HG02943 (cell line): ENCODE measurements around the gene RHOB.
"Not testable (repeated sequence)": the region's sequence is repeated elsewhere in the genome, so short reads cannot be mapped to it uniquely, and the experiment has no call there.

Source experiments
- ATAC-seq: cut with Tn5 transposase; IDR thresholded peaks from one replicate; pipeline ENCODE4 v1.9.1; 2021; ENCODE audit warnings: mild to moderate bottlenecking, low read depth, moderate library complexity; ENCODE audit not compliant: unreplicated experiment

The RHOB gene

DNA sequence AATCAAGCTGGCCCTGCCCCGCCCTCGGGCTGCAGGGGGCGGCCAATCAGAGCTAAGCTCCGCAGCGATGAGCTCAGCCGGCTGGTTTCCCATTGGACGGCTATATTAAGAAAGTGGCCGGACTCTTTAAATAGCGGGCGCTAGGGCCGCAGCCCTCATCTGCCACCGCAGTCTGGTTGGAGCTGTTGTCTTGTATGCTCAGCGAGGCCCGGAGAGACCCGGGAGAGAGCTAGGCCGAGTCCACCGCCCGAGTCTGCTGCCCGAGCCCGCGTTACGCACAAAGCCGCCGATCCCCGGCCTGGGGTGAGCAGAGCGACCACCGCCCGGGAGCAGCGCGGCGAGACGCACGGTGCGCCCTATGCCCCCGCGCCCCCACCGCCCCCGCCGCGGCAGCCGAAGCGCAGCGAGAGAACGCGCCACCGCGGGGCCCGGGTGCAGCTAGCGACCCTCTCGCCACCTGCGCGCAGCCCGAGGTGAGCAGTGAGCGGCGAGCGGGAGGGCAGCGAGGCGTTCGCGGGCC is at the start of gene RHOB:
Gene RHOB, plus strand, starts transcription at position 158 of the 520 bp plus-strand sequence. CDS start 392 bp downstream, outside the sequence.
- ATAC-seq = peak; percentile 93

DNA sequence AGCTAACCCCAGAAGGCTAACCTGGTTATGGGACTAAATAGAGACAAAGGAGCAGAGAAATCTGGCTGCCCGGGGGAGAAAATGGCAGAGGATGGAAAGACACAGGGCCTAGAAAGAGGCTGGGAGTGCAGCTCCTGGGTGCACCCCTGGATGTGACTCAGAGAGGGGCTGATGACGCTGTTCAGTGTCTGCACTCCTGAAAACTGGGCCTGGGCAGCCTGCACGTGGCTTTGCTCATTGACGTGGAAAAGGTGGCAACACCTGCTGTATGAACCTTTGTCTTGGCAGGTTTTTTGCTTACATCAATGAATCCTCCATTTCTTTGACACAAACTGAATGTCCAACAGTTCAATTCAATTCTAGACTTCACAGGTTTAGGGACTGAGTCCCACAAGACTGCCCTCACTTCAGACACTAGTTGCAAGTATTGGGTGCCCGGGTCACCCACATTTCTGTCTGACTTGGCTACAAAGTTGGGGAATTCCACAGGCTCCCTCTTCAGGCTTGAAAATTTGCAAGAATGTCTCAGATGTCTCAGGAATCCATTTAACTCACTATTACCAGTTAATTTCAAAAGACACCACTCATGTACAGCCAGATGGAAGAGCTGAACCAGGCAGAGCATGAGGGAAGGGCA is 48.9 kb upstream of the RHOB start:
- ATAC-seq = no peak

DNA sequence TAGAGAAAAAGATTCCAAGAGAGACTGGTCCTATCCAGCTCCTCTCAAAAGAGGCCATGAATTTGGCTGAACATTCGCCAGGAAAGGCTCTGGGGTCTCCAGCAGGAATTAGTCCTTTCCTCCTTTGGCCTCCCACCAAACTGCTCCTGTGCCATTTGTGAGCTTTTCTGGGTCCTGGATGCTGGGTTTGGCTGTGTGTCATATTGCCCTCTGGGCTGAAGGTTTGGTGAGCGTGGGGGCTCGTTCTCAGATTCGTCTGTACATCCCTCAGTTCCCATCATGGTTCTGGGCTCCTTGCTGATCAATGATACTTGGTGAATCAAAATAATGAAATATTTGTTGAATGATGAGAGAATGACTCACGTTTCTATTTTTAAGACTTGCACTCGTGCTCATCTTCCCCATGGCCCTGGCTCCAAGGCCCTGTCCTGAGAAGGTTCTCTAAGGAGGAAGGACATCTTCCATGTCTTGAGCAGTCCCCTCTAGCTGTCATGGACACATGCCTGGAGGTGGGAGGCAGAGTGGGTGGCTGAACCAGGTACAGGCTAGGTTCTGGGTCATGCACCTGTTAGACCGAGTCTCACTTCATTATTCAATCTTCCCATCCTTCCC is 47.8 kb upstream of the RHOB start:
- ATAC-seq = no peak

DNA sequence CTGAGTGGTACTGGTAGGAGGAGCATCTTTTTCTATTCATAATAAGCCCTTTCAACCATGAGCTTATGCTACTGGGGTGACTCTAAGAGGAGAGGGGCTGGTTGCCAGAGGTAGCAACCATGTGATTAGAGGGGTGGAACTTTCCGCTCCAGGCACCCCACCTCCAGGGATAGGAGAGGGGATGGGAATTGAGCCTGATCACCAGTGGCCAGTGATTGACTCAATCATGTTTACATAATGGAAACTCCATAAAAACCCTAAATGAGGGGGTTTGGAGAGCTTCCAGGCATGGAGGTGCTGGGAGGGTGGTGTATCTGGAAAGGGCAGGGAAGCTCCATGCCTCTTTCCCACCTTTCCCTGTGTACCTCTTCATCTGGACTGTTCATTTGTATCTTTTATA is 46.6 kb upstream of the RHOB start:
- no peak for ATAC-seq

DNA sequence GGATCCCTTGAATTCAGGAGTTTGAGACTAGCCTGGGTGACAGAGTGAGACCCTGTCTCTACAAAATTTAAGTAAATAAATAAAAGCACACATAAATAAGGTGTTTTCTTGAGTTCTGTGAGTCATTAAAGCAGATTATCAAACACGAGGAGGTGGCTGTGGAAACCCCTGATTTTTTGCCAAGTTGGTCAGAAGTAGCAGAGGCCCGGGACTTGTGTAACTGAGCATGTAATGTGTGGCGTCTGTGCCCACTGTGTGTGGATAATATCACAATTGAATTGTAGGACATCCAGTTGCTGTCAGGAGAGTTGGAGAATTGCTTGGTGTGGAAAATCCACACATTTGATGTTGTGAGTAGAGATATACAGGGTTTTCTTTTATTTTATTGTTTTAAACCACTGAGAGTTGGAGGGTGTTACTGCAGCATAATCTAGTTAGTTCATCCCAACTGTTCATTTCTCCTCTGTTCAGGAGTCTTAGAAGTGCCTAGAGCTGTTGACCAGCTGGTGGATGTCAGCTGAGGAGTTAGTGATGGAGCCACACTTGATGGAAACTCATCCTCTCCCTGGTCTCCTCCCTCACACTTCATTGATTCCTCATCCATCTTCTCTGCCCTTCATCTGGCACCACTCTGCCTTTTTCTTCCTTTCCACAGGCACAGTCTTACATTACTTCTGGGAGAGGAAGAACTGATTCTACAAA is 45.9 kb upstream of the RHOB start:
- no peak for ATAC-seq

DNA sequence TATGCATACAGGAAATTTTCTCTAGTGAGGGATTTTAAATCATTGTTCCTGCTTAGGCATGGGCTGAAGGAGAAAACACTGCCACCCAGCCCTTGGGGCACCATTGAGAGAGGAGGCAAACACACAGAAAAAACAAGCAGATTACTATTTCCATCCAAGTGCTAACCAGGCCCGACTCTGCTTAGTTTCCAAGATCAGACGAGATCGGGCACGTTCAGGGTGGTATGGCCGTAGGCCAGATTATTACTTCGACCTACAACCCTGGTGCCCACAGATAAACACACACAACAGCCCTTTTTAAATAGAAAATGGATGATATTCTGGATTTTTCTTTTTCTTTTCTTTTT is 45.4 kb upstream of the RHOB start:
- no peak for ATAC-seq

DNA sequence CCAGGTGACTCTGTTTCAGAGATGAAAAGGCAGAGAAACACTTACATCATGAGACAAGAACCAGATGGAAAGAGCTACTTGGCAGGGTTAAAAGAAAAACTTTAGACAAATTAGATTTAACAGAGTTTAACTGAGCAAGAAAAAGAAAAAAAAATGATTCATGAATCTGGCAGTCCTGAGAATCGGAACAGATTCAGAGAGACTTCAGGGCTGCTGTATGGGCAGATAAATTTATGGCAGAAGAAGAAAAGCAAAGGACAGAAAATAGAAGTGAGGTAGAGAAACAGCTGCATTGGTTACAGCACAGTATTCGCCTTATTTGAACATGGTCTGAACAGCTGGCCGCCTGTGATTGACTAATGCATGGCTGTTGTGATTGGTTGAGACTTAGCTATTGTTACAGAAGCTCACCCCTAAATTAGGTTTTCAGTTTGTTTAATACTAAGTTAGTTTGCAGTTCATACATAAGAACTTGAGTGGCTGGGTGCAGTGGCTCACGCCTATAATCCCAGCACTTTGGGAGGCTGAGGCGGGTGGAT is 43.0 kb upstream of the RHOB start:
- no peak for ATAC-seq

DNA sequence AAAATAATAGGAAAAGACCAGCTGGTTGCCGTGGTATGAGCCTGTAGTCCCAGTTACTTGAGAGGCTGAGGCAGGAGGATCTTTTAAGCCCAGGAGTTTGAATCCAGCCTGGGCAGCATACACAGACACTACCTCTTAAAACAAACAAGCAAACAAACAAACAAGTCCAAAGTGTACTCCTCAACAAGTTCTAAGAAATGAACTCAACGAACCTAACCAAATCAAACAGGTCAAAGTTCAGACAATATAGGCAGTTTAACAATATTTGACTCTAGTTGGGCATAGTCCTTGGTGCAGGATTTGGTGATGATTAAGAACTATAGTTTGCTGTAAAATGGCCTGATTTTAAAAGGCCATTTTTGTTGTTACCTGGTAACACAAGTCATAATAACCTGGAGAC is 41.9 kb upstream of the RHOB start:
- no peak for ATAC-seq

DNA sequence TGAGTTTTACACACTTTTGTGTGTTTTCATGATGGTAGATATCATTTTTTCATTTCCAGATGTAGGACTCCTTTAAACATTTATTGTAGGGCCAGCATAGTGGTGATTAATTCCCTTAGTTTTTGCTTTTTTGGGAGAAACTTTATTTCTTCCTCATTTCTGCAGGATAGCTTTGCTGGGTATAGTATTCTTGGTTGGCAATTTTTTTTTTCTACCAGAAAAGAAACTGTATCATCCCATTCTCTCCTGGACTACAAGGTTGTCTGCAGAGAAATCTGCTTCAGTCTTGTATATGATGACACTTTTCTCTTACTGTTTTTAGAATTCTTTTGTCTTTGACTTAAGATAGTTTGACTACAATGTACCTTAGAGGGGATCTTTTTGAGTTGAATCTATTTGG is 37.8 kb upstream of the RHOB start:
- ATAC-seq = no peak

DNA sequence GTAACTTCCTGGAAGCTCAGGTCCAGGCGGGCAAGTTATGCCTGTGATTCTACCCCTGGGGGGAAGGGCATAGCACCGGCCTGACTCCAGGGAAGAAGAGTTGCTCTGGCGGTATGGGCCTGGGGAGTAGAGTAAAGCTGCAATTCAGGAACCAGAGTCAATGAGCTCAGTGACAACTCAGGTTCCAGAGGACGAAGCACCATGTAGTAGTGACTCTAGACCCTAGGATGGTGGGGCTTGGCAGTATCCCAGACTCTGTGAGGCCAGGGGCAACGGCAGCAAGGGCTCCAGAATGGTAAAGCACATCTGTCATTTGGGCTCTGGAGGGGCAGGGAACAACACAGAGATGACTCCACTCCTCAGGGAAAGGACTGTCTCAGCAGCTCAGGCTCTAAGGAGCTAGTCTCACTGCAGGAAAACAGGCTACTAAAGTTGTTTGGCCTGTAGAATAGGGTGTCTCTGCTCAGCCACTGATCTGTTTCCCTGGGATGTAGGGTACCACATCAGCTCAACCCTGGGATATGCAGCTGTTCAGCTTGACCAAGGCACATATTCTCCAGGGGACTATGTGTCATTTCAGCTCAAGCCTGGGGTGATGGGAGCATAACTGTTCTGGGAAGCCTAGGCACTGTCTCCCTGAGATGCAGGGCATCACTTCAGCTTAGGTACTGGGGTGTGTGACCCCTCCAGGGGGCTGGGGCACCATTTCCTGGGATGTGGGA is 36.2 kb upstream of the RHOB start:
- no peak for ATAC-seq

DNA sequence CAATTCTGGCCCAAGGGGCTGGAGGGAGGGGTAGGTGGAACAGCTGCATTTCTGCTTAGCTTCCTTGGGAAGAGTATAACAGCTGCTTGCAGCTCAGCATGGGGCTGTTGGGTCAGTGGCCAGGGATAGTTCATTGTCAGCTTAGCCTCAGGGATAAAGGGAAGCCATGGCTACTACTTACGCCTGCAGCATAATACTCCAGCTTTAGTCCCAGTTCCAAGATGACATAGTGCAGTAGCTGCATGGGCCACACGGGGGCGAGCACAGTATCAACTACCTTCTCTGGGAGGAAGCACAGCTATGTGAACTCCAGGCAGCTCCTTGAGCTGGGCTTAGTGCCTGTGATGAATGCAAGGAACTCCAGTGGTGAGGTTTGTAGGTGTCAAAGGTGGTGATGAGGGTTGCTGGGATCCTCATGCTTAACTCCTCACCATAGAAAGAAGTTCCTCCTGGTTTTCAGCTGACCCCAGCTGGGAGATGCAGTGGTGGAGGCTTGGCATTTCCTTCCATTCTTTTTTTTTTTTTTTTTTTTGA is 35.4 kb upstream of the RHOB start:
- ATAC-seq = peak; percentile 97

DNA sequence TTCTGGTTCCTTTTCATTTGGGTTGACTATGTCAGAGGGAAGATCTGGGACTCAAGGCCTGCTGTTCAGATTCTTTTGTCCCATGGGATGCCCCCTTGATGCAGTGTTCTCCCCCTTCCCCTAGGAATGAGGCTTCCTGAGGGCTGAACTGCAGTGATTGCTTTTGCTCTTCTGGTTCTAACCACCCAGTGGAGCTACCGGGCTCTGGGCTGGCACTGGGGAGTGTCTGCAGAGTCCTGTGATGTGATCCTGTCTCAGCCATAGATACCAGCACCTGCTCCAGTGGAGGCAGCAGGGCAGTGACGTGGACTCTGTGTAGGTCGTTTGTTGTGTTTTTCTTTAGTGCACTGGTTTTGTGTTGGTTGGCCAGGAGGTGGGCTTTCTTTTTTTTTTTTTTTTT is 32.1 kb upstream of the RHOB start:
- ATAC-seq = no peak

DNA sequence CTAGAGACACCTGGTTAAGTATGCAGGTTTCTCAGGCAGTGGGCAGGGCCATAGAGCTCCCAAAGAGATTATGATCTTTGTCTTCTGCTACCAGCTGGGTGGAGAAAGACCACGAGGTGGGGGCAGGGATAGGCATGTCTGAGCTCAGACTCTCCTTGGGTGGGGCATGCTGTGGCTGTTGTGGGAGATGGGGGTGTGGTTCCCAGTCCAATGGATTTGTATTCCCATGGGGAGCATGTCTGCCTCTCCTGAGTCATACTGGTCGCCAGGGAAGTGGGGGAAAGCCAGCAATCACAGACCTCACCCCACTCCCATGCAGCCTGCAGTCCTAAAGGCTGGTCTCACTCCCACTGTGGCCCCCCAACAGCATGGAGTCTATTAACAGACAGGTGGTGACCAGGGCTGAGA is 31.4 kb upstream of the RHOB start:
- no peak for ATAC-seq

DNA sequence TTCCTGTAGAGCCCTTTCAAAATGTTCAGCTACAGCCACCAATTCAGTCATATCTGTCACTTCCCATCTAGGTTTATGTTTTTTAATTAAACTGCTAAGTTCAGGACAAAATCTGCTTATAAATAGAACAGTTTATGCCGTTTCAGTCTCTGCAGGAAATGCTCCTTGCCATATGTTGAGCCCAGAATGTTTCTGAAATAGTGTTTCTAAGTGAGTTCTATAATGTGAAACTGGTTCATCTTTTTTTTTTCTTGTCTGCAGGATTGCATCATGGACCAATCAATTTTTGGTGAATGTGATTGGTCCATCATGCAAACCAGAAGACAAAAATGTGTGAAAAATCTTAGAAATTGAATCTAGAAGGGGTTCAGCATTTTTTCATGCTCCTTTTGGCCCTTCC is 30.2 kb upstream of the RHOB start:
- ATAC-seq = no peak

DNA sequence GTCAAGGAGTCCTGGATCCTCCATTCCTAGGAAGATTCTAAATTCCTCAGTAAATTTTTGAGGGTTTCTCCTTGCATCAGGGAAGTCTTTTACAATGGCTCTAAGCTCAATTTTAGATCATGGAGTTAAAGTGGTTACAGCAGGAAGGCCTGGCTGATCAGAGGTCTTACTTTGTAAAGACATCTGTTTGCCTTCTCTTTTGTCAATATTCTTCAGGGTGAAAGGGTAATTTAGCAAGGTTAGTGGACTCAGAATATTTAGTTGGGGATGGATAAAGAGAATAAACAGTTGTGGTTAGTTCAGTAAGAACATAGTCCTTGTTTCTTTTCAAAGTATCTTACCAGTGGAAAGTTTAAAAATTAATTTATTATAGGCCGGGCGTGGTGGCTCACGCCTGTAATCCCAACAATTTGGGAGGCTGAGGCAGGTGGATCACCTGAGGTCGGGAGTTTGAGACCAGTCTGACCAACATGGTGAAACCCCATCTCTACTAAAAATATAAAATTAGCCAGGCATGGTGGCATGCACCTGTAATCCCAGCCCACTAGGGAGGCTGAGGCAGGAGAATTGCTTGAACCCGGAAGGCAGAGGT is 29.5 kb upstream of the RHOB start:
- not testable (repeated sequence) for ATAC-seq

DNA sequence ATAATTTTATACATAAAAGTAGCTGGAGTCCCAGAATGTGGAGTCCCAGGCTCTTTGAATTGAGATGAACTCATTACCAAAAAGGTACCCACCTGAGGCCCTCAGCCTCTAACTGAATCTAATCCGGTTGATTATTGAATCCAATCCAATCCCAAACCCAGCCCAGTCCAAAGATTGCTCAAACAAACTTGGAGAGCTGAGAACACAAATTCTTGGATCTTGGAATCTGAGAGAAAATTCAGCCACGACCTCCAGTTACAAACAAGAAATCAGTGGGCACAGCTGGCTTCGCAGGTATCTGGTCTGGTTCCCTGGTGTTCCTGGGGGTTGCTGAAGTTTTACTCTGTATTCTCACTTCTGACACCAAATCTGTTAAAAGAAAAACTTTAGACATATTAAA is 28.4 kb upstream of the RHOB start:
- ATAC-seq = no peak

DNA sequence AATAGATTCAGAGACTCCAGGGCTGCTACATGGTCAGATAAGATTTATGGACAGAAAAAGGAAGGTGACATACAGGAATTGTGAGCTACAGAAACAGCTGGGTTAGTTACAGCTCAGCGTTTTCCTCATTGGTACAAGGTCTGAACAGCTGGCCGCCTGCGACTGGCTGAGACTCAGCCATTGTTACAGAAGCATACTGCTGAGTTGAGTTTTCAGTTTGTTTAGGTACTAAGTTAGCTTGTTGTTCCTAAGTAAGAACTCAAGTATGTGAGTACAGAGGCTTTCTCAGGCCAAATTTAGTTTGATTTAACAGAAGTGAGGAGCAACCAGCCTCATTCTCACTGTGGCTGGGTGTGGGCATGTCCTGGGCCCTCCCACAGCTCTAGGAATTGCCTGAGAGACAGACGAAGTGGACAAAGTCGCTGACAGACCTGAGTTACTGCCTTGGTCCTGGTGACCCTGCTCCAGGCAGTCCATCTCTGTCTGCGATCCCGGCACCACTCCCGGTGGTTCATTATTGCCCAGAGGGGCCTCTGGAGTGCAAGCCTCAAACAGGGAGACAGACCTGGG is 27.8 kb upstream of the RHOB start:
- ATAC-seq = no peak

DNA sequence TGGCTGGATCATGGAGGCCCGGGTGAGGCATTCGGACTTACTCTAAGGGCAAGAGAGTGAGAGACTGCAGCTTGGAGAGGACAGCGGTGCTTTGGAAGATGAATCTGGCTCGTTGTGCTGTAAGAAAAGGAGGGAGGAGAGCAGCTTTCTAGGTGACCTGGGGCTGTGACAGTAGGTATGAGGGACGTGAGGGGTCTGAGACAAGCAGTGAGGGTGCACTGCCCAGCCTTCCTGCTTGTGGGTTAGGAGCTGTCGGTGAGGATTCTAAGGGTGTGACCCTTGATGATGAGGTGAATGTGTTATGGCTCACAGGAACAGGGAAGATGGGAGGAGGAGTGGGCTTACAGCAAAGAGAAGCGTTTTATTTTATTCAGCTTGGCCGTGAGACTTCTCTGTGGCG is 27.1 kb upstream of the RHOB start:
- ATAC-seq = no peak

DNA sequence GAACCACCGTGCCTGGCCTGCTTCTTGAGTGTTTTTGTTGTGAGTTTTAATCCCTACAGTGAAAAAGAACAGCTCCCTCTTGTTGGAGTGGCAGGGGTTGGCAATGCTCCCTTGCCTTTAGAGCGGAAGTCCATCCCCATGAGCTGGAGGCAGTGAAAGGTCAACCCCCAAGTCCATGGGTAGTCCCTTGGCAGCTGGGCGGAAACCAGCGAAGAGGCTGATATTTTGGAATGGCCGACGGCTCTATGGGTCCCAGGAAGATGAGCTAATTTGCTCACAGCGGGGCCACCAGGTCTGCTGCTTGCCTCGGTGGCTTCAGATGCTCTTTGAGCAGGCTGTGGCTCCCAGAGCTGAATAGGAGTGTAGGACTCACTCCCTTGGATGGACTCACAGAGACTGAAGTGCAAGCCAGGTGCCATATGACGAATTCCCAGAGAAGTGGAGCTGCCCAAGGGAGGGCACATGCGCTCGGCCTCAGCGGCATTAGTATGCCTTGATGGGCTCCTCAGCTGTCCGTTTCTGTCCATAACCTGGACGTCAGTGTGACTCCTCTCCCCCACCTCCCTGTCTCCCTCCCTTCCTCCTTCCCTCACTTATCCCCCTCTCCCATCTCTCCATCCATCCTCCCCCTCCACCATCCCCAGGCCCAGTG is 25.4 kb upstream of the RHOB start:
- no peak for ATAC-seq

DNA sequence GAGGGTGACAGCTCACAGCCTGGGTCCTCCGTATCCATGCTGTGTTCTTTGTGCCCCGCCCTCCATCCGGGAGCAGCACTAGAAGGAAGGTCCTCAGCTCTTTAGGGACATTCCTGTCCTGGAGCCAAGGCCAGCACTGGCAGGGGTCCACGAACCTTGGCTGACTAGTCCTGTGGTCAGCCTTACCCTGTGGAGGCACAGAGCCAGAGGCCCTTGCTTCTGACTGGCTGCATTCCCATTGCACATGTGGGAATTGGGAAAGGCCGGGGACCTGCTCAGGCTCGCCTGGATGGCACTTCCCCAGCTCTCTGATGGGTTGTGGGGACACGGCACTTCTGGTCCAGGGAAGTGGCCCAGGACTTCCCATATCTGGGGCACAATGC is 24.9 kb upstream of the RHOB start:
- no peak for ATAC-seq
